GM12892 (cell line): ENCODE data around the gene SCLT1.

ENCODE experiments used
- POLR2A ChIP-seq: IDR thresholded peaks from 2 replicates; pipeline ENCODE4 v1.6.1; 2011; ENCODE audit warnings: low read depth, low read length, control low read depth
- TAF1 ChIP-seq: IDR thresholded peaks from 2 replicates; pipeline ENCODE4 v1.6.1; 2011; ENCODE audit warnings: low read depth, mild to moderate bottlenecking, control low read depth, low read length, borderline replicate concordance

DNA sequence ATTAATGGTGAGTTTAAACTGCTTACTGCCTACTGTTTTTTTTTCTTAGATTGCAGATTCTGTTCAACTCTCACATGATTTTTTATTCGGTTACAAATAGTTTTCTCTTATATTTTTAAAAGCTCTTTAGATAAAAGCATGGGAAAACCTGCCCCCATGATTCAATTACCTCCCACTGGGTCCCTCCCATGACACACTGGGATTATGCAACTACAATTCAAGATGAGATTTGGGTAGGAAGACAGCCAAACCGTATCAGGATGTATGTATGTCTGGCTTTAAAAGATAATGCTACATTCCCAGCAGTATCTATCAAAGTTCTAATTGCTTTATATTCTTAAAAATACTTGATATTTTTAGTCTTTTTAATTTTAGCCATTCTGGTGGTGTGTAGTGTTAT, 152.4 kb downstream of the SCLT1 start:
- TF ChIP-seq POLR2A: no peak
- TF ChIP-seq TAF1: no peak
